Measurements from ENCODE around the gene FRMD4A.

DNA sequence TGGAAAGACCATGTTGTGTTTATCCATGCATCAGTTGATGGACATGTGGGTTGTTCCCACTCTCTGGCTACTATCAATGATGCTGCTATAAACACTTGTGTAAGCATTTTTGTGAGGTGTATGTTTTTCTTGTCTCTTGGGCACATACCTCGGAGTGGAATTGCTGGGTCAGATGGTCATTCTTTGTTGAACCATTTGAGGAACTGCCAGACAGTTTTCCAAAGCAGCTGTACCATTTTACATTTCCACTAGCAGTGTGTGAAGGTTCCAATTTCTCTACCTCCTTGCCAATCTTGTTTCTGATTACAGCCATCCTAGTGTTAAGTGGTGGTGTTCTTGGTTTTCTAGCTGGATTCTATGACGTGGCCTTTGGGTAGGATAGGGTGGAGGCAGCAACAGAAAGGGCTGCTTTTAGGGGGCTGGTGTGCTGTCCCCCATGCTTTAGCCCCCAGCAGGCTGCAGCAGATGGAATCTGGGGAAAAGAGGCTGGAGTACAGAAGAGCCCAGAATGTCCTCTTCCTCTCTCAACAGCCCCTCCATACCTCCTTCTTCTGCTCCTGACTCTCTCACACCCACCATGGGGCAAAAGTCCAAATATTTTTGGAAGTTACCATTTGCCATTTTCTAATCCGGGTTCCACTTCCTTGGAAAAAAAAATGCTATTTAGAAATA, 352.7 kb downstream of the FRMD4A start:
- TF ChIP-seq POLR2AphosphoS5 (IDR thresholded peaks at IDR 0.05; ENCODE audit: low read depth), result no peak
- no peak for TF ChIP-seq CTCF (IDR thresholded peaks at IDR 0.05; ENCODE audit: insufficient read depth, low read length)
- TF ChIP-seq REST (IDR thresholded peaks at IDR 0.05; ENCODE audit: insufficient replicate concordance, low read depth), result no peak
- TF ChIP-seq GABPA (IDR thresholded peaks at IDR 0.05; ENCODE audit: low read depth), result no peak
- TF ChIP-seq SPI1 (IDR thresholded peaks at IDR 0.05; ENCODE audit: borderline replicate concordance, low read depth), result no peak

All from HL-60 (cell line).